HepG2 (cell line): ENCODE results near the gene IFNL1. TPM values are rescaled to one million over a fixed set of nuclear protein-coding genes. Genes with fewer than 3 reads are reported as not detected.
"Not testable (repeated sequence)": the region's sequence is repeated elsewhere in the genome, so short reads cannot be mapped to it uniquely, and the experiment has no call there.

Source experiments
- ATAC-seq: fragments of 200-7000 bp; cut with Tn5 transposase; 3 replicates; pipeline ENCODE4 v1.9.1; 2020; ENCODE audit warnings: mild to moderate bottlenecking, moderate library complexity
- BruUV-seq: library from RNA; stranded (reverse); fragments of 400-500 nt; replicated peaks from 2 replicates; lab custom pipeline; 2021; lab: Mats Ljungman, UMichigan
- CTCF ChIA-PET: fragments of 300-600 bp; formaldehyde crosslinking; extraction: SDS; loops from one replicate; lab custom pipeline; 2021; ENCODE audit warnings: low total read pairs, inconsistent platforms, low intra/inter-chr PET ratio; lab: Yijun Ruan, JAX
- POLR2A ChIA-PET: fragments of 350-600 bp; sonication (Branson Sonifier 250); formaldehyde crosslinking; loops from one replicate; lab custom pipeline; 2020; ENCODE audit warnings: antibody characterized with exemption, inconsistent platforms; lab: Yijun Ruan, JAX
- DNase-seq: peaks from one replicate; pipeline ENCODE4 v3.0.0-alpha.2; 2015; ENCODE audit warnings: low spot score
- FAIRE-seq: peaks from 3 replicates; lab custom pipeline; 2011; peaks lifted over from hg19 to GRCh38; lab: Jason Lieb, UNC
- H2AFZ ChIP-seq: one replicate; pipeline ENCODE4 v1.6.1; 2011; ENCODE audit warnings: low read length, inconsistent platforms
- H3K27ac ChIP-seq: fragments of 300-600 bp; 3 replicates; pipeline ENCODE4 v1.8.0; 2011; ENCODE audit warnings: mixed run types, mild to moderate bottlenecking, mixed read lengths, low read length, inconsistent platforms; ENCODE audit not compliant: insufficient read depth; ENCODE audit errors: extremely low read length
- H3K27me3 ChIP-seq, 2 experiments: fragments of 200-600 bp in 1 of 2; 2 replicates in 1 of 2; 3 replicates in 1 of 2; pipeline versions ENCODE4 v1.6.0 to v1.8.0; 2011; ENCODE audit warnings: low read length in 2 of 2, mild to moderate bottlenecking in 2 of 2, moderate library complexity in 2 of 2, inconsistent platforms in 1 of 2; ENCODE audit not compliant: insufficient read depth in 2 of 2, control insufficient read depth in 1 of 2
- H3K36me3 ChIP-seq, 2 experiments: fragments of 200-600 bp in 1 of 2; replicated peaks in 1 of 2; 2 replicates in 1 of 2; 3 replicates in 1 of 2; pipeline versions ENCODE4 v1.5.1 to v1.8.0; 2011; ENCODE audit warnings: low read length in 2 of 2, inconsistent platforms in 1 of 2; ENCODE audit not compliant: insufficient read depth in 2 of 2, control insufficient read depth in 1 of 2
- H3K4me1 ChIP-seq: 2 replicates; pipeline ENCODE4 v1.5.1; 2012; ENCODE audit warnings: low read length, inconsistent platforms; ENCODE audit not compliant: insufficient read depth
- H3K4me2 ChIP-seq: 2 replicates; pipeline ENCODE4 v1.6.0; 2011; ENCODE audit warnings: low read depth, low read length, inconsistent platforms
- H3K4me3 ChIP-seq, 3 experiments: fragments of 200-600 bp in 1 of 3; sonication (generic), shearing (Covaris generic) in 1 of 3; replicated peaks in 1 of 3; 2 replicates each; pipeline ENCODE4 v1.5.1; 2011 to 2016; ENCODE audit warnings: low read length in 3 of 3, inconsistent platforms in 2 of 3, low read depth in 2 of 3, mild to moderate bottlenecking in 2 of 3, control low read depth in 1 of 3, mixed read lengths in 1 of 3; ENCODE audit not compliant: insufficient read depth in 1 of 3
- H3K79me2 ChIP-seq: one replicate; pipeline ENCODE4 v1.6.1; 2011; ENCODE audit warnings: low read length, inconsistent platforms; ENCODE audit not compliant: insufficient read depth
- H3K9ac ChIP-seq: 2 replicates; pipeline ENCODE4 v1.6.0; 2011; ENCODE audit warnings: mild to moderate bottlenecking, low read depth, low read length, inconsistent platforms; ENCODE audit not compliant: insufficient read depth
- H3K9me3 ChIP-seq: 2 replicates; pipeline ENCODE4 v1.5.1; 2012; ENCODE audit warnings: mild to moderate bottlenecking, low read length
- H4K20me1 ChIP-seq: 2 replicates; pipeline ENCODE4 v1.6.0; 2011; ENCODE audit warnings: inconsistent platforms, mild to moderate bottlenecking, low read length, moderate library complexity; ENCODE audit not compliant: insufficient read depth
- WGBS: methylation state at CpG from one replicate; pipeline ENCODE4 v1.1.6; 2017; ENCODE audit warnings: low lambda C conversion rate; 5-methylcytosine and 5-hydroxymethylcytosine counted together
- in situ Hi-C: cut with HindIII; loops from 2 replicates; pipeline ENCODE4 v1.10.0; 2017; ENCODE audit warnings: low pct_unique_long_range_greater_than_20kb; ENCODE audit not compliant: extremely low pct_ligation_motif_present
- intact Hi-C: fragments of 100-400 bp; cut with micrococcal nuclease; formaldehyde crosslinking; loops from one replicate; pipeline ENCODE4 v1.10.0; 2022; ENCODE audit not compliant: unreplicated experiment
- polyA plus RNA-seq, 8 experiments: library from polyadenylated mRNA; depleted of rRNA in 3 of 8; stranded (reverse) in 7 of 8; unstranded in 1 of 8; fragments of >200 nt; fragmentation: Illumina TruSeq in 4 of 8; extraction: Trizol in 4 of 8; gene quantifications; 2 replicates each; pipeline versions ENCODE4 v1.2.1 to v1.2.3, GENCODE V29; 2011 to 2016; ENCODE audit warnings: low read depth in 4 of 8, missing spikeins in 1 of 8, mixed read lengths in 1 of 8; ENCODE audit not compliant: insufficient read depth in 1 of 8
- total RNA-seq, 5 experiments: library from RNA; depleted of rRNA; stranded (reverse); fragments of >200 nt; fragmentation: Illumina TruSeq; extraction: Trizol; gene quantifications; 2 replicates each; pipeline ENCODE4 v1.2.3, GENCODE V29; 2016; ENCODE audit warnings: low read depth in 1 of 5

Gene IFNL1
- total and polyA plus RNA-seq, 2 of the 13 experiments (the other 11 are each of a cell fraction or from before 2014, with no cell fraction given), result not detected

DNA sequence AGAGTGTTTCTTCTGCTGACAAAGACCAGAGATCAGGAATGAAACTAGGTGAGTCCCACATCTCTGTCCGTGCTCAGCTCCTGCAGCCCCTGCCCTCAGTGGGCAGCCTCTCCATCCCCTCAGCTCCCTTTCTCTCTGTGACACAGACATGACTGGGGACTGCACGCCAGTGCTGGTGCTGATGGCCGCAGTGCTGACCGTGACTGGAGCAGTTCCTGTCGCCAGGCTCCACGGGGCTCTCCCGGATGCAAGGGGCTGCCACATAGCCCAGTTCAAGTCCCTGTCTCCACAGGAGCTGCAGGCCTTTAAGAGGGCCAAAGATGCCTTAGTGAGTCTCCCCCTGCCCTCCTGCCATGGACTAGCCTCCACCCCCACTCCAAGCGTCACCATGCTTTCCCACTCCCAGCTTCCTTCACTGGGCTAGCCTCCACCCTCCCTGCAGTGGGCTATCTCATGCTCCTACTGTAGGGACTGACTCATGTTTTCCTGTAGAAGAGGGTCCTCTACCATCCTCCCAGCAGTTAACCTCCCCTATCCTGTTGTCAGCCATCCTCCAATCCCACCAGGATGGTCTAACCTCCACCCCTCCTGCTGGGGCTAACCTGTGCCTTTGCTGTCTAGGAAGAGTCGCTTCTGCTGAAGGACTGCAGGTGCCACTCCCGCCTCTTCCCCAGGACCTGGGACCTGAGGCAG is 27.5 kb upstream of the IFNL1 start:
- DNase-seq, H3K4me3 ChIP-seq, H3K9ac ChIP-seq, H3K36me3 ChIP-seq, intact Hi-C loops, H3K27me3 ChIP-seq, H3K4me2 ChIP-seq, H2AFZ ChIP-seq, in situ Hi-C loops, H3K4me1 ChIP-seq, H3K9me3 ChIP-seq, H3K79me2 ChIP-seq, FAIRE-seq, ATAC-seq, H3K27ac ChIP-seq, POLR2A ChIA-PET, BruUV-seq, CTCF ChIA-PET, H4K20me1 ChIP-seq: not testable (repeated sequence)
- WGBS, result 42% methylated on average over 3 of the region's 10 CpGs

DNA sequence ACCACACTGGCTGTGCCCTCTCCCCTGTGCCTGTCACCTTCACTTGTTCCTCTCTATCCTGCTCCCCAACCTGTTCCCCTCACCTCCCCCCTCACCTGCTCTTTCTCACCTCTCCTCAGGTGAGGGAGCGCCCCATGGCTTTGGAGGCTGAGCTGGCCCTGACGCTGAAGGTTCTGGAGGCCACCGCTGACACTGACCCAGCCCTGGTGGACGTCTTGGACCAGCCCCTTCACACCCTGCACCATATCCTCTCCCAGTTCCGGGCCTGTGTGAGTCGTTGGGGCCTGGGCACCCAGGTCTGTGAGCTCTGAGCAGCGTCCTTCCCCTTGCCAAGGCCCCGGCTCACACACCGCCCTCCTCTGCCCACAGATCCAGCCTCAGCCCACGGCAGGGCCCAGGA is 26.8 kb upstream of the IFNL1 start:
- BruUV-seq, POLR2A ChIA-PET, H3K9ac ChIP-seq, H3K27ac ChIP-seq, DNase-seq, H3K4me1 ChIP-seq, FAIRE-seq, ATAC-seq, H4K20me1 ChIP-seq, H3K27me3 ChIP-seq, H3K4me2 ChIP-seq, H3K79me2 ChIP-seq, H3K9me3 ChIP-seq, H3K36me3 ChIP-seq, H2AFZ ChIP-seq, in situ Hi-C loops, H3K4me3 ChIP-seq, intact Hi-C loops, CTCF ChIA-PET: not testable (repeated sequence)
- 45% methylated on average over 9 of the region's 10 CpGs for WGBS
